Measurements from ENCODE around the gene RNF215.

Gene RNF215

GRCh38 chr22:30396871-30397655 lies 9.9 kb upstream of the RNF215 start, which contains the start of gene SEC14L2:
SEC14L2 (plus strand) TSS chr22:30397018; CDS start chr22:30397117, 99 bp downstream.
- TF ChIP-seq FOXA1 (IDR thresholded peaks at IDR 0.05) (no peak), L3MBTL2 (conservative IDR thresholded peaks at IDR 0.05) (0 out of 2 replicates have a peak, but pooled peaks have one; percentile 43)
- CTCF ChIA-PET: interaction anchor here (0.8 to 2.7 kb wide), 5 partner anchors 9 to 134 kb away, joined by 4 to 15 read pairs (median 7); partner anchors contain the start of gene RNF215
- peak; percentile 74 for DNase-seq (ENCODE audit: extremely low spot score)
- POLR2A ChIA-PET: interaction anchor here (0.8 to 7.9 kb wide), 9 partner anchors 9 to 109 kb away, joined by 3 to 85 read pairs (median 6); partner anchors contain the start of genes CASTOR1, CCDC157, MTFP1 and SF3A1

GRCh38 chr22:30393885-30394284 lies 6.7 kb upstream of the RNF215 start:
- TF ChIP-seq ZNF384 (IDR thresholded peaks at IDR 0.05): no peak
- TF ChIP-seq BHLHE40 (IDR thresholded peaks at IDR 0.05; ENCODE audit: borderline replicate concordance): no peak
- TF ChIP-seq CTBP1 (IDR thresholded peaks at IDR 0.05; ENCODE audit: borderline replicate concordance): no peak
- TF ChIP-seq SP1 (IDR thresholded peaks at IDR 0.05): no peak
- no peak for TF ChIP-seq FOXA1 (IDR thresholded peaks at IDR 0.05)
- no peak for TF ChIP-seq NFRKB (IDR thresholded peaks at IDR 0.05)
- no peak for TF ChIP-seq PKNOX1 (IDR thresholded peaks at IDR 0.05)
- DNase-seq (ENCODE audit: extremely low spot score): no peak
- ChIA-PET CTCF (interaction anchor here (1.1 kb wide), 1 partner anchor 106 kb away, joined by 3 read pairs; no protein-coding TSS in a partner anchor), POLR2A (interaction anchor here (0.6 to 7.9 kb wide), 2 partner anchors 23 to 30 kb away, joined by 3 to 85 read pairs; partner anchors contain the start of gene MTFP1)

GRCh38 chr22:30393322-30393680 lies 6.1 kb upstream of the RNF215 start:
- DNase-seq (ENCODE audit: extremely low spot score): no peak
- ChIA-PET POLR2A (interaction anchor here (0.6 to 7.9 kb wide), 2 partner anchors 24 to 31 kb away, joined by 3 to 85 read pairs; partner anchors contain the start of gene MTFP1), CTCF (interaction anchor here (1.1 kb wide), 1 partner anchor 105 kb away, joined by 3 read pairs; no protein-coding TSS in a partner anchor)
- TF ChIP-seq SP1 (IDR thresholded peaks at IDR 0.05) (no peak), FOXM1 (IDR thresholded peaks at IDR 0.05; ENCODE audit: borderline replicate concordance) (no peak), L3MBTL2 (conservative IDR thresholded peaks at IDR 0.05) (no peak), BHLHE40 (IDR thresholded peaks at IDR 0.05; ENCODE audit: borderline replicate concordance) (no peak), ELF4 (IDR thresholded peaks at IDR 0.05) (no peak), ZNF384 (IDR thresholded peaks at IDR 0.05) (no peak), LEF1 (IDR thresholded peaks at IDR 0.05; ENCODE audit: borderline replicate concordance) (no peak), TARDBP (IDR thresholded peaks at IDR 0.05) (no peak), ARNT (IDR thresholded peaks at IDR 0.05) (no peak), PKNOX1 (IDR thresholded peaks at IDR 0.05) (no peak), NFRKB (IDR thresholded peaks at IDR 0.05) (no peak), SUZ12 (IDR thresholded peaks at IDR 0.05) (no peak), FOXK2 (IDR thresholded peaks at IDR 0.05) (no peak), FOXA1 (IDR thresholded peaks at IDR 0.05) (no peak), HDGF (IDR thresholded peaks at IDR 0.05; ENCODE audit: borderline replicate concordance) (no peak), CTBP1 (IDR thresholded peaks at IDR 0.05; ENCODE audit: borderline replicate concordance) (no peak)

- POLR2A ChIA-PET: interaction anchor here (0.6 to 1.2 kb wide), 2 partner anchors 36 to 104 kb away, joined by 3 to 5 read pairs; partner anchors contain the start of genes CCDC157 and SF3A1
- TF ChIP-seq HDGF (IDR thresholded peaks at IDR 0.05; ENCODE audit: borderline replicate concordance) (no peak), FOXM1 (IDR thresholded peaks at IDR 0.05; ENCODE audit: borderline replicate concordance) (no peak), L3MBTL2 (conservative IDR thresholded peaks at IDR 0.05) (no peak), SP1 (IDR thresholded peaks at IDR 0.05) (no peak), ELF4 (IDR thresholded peaks at IDR 0.05) (no peak), ZNF384 (IDR thresholded peaks at IDR 0.05) (no peak), ARNT (IDR thresholded peaks at IDR 0.05) (no peak), SUZ12 (IDR thresholded peaks at IDR 0.05) (no peak), NFRKB (IDR thresholded peaks at IDR 0.05) (no peak), LEF1 (IDR thresholded peaks at IDR 0.05; ENCODE audit: borderline replicate concordance) (no peak), CTBP1 (IDR thresholded peaks at IDR 0.05; ENCODE audit: borderline replicate concordance) (no peak), FOXK2 (IDR thresholded peaks at IDR 0.05) (no peak)
- DNase-seq (ENCODE audit: extremely low spot score): no peak
- CTCF ChIA-PET: interaction anchor here (1.0 to 1.1 kb wide), 2 partner anchors 31 to 105 kb away, joined by 3 read pairs; no protein-coding TSS in a partner anchor
Observed at GRCh38 chr22:30392661-30393321, 5.6 kb upstream of the RNF215 start.

- ChIA-PET CTCF (no interaction called here), POLR2A (interaction anchor here (1.4 to 2.3 kb wide), 2 partner anchors 31 to 33 kb away, joined by 3 to 8 read pairs; no protein-coding TSS in a partner anchor)
- DNase-seq (ENCODE audit: extremely low spot score): peak; percentile 55
- peak; percentile 49; the same call in 1 of the 2 replicates for TF ChIP-seq FOXM1 (IDR thresholded peaks at IDR 0.05; ENCODE audit: borderline replicate concordance)
- TF ChIP-seq ZNF384 (IDR thresholded peaks at IDR 0.05): no peak
Observed at GRCh38 chr22:30390974-30391691, 3.9 kb upstream of the RNF215 start.

- no peak for DNase-seq (ENCODE audit: extremely low spot score)
- CTCF ChIA-PET: interaction anchor here (1.3 kb wide), 1 partner anchor 99 kb away, joined by 9 read pairs; no protein-coding TSS in a partner anchor
- POLR2A ChIA-PET: interaction anchor here (1.3 to 1.4 kb wide), 2 partner anchors 30 to 98 kb away, joined by 4 to 10 read pairs; partner anchors contain the start of genes CCDC157 and SF3A1
- TF ChIP-seq HDGF (IDR thresholded peaks at IDR 0.05; ENCODE audit: borderline replicate concordance): 0 out of 2 replicates have a peak, but pooled peaks have one; percentile 59
- no peak for TF ChIP-seq BHLHE40 (IDR thresholded peaks at IDR 0.05; ENCODE audit: borderline replicate concordance)
Observed at GRCh38 chr22:30386608-30386959, 627 bp downstream of the RNF215 start.

Data from HEK293T (cell line).